T-helper 1 cell (primary cell): ENCODE data around the gene INSR.

Source experiments
- DNase-seq, 5 donors: peaks; one replicate each; pipeline ENCODE4 v3.0.0-alpha.2; 2012 to 2020

The INSR gene

DNA sequence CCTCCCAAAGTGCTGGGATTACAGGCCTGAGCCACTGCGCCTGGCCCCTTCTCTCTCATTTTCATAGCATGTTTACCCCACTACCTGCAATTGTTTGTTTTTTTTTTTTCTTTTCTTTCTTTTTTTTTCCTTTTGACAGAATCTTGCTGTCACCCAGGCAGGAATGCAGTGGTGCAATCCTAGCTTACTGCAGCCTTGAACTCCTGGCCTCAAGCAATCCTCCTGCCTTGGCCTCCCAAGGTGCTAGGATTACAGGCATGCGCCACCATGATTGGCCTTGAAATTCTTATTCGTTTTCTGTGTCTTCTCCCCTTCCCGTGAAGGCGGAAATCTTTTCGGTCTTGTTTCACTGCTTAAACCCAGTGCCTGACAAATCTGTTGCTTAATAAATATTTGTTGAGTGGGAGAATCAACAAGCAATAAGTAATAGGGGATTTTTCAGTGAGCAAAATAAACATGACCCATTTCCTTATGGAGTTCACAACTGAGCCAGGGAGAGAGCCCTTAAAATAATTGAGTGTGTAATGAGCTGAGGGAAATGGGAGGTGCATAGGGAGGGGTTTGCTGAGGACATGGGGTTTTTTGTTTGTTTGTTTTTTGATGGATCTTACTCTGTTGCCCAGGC, 1.8 kb upstream of the INSR start:
- DNase-seq, result no peak

DNA sequence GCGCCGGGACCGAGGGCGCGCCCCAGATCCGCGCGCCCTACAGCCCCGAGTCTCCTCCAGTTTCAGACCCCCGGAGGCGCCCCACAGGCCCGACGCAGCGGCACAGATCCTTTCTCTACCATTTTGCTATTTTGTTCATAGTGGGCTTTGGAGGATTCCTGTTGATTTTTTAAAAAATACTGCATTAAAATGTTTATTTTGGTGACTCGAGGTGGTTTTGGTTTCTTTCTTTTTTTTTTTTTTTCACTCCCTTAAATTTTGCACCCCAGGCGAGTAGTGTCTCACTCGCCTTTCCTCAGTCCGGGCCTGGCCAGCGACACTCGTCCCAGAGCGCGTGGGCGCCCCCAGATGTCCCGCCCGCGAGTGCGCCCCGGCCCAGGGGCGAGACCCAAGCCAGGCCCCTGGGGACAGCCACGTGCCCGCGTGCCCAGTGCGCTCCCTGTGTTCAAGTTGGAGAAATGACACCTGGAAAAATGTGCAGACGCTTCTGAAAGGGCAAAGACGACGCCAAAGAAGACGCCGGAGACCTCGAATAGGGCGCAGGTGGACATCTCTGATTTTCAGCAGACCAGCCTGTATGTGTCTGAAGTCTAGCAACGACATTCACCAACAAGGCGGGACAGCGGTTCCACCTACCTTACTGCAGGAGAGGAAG, 471 bp upstream of the INSR start:
- DNase-seq, result no peak

DNA sequence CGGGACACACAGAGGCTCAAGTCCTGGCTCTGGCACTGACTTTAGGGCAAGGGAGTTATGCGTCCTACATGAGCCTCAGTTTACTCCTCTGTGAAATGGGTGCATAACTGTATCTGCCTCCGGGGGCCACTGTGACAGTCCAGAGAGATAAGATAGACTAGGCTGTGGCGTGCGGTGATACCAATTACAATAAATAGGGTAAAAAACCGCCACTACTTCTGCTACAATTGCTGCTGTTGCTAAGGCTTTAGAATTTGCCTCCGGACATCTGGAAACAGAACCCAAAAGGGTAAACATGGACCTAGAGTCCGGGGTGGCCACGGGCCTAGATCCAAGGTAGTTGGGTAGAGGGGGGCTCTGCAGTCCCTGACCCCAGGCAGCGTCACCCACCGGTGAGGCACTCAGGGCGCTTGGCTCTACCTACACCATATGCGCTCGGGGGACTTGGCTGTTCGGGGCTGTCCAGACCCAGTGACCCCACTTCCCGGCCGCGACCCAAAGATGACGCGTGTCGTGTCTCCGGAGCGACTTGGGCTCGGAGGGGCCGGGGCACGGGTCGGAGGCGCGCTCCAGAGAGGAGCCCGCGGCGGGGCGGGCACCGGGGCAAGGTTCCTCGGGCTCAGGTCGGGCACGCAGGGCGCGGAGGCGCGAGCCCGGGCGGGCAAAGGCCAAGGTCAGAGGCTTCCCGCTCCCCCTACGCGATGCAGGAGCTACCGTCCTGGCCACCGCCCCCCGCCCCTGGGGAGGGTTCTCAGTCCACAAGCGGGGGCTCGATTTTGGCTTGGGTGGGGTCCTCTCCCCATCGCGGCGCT, 1.1 kb downstream of the INSR start:
- no peak for DNase-seq

DNA sequence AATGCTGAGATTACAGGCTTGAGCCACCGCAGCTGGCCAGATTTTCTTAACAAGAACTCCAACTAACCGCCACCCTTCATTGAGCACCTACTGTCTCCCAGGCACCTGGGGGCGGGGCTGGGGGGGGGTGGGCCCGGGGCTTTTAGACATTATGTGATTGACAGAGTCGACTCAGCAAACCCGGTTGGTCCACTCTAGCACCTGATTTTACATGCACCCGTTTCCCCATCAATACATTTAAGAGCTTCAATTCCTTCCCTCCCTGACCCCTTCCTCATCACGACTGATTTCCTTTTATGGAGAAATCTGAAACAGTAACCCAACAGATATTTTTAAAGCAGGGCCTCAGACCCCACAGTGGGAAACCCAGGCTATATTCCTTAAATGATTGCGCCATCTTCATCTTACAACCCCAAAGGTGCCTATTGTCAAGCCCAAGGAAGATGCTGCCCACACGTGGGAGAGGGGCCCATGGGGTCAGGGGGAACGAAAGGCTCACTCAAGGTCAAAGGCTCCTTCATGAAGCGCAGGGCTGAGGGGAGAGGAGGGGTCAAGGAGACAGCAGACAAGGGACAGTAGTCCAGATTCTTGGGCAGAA, 1.8 kb downstream of the INSR start:
- no peak for DNase-seq

DNA sequence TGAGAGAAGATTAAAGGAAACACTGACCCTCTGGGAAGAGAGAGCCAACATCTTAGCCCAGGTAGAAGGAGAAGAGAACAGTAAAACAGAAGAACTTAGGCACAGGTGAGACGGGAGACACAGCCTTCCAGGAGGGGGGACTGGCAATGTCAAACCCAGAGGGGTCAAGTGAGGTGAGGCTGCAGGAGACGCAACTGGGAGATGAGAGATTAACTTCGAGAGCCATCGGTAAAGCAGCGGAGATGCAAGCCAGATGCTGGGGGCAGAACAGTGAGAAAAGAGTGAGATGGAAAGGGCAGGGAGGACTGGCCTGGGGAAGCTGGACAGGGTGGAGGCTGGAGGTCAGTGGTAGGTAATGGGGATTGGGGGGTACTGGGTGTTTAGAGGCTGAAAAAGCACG, 5.2 kb downstream of the INSR start:
- DNase-seq, result no peak

DNA sequence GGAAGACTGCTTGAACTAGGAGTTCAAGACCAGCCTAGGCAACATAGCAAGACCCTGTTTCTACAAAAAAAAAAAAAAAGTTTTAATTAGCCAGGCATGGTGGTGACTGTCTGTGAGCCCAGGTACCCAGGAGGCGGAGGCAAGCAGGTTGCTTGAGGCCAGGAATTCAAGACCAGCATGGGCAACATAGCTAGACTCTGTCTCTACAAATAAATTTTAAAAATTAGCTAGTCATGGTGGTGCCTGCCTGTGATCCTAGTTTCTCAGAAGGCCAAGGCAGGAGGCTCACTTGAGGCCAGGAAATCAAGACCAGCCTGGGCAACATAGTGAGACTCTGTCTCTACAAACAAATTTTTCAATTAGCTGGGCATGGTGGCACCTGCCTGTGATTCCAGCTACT, 6.1 kb downstream of the INSR start:
- no peak for DNase-seq

DNA sequence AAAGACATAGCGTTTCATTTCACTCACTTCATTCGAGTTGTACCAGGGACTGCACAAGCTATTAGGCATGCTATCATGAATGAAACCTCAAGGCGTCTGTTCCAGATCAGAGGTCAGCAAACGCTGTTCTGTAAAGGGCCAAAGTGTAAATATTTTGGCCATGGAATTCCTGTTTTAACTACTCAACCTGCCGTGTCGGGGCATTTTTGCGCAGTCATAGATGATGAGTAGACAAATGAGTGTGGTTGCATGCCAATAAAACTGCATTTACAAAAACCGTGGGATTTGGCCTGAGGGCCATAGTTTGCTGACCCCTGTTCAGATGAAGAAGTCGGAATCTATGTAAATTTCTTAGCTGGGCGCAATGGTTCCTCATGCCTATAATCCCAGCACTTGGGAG, 6.5 kb downstream of the INSR start:
- no peak for DNase-seq

DNA sequence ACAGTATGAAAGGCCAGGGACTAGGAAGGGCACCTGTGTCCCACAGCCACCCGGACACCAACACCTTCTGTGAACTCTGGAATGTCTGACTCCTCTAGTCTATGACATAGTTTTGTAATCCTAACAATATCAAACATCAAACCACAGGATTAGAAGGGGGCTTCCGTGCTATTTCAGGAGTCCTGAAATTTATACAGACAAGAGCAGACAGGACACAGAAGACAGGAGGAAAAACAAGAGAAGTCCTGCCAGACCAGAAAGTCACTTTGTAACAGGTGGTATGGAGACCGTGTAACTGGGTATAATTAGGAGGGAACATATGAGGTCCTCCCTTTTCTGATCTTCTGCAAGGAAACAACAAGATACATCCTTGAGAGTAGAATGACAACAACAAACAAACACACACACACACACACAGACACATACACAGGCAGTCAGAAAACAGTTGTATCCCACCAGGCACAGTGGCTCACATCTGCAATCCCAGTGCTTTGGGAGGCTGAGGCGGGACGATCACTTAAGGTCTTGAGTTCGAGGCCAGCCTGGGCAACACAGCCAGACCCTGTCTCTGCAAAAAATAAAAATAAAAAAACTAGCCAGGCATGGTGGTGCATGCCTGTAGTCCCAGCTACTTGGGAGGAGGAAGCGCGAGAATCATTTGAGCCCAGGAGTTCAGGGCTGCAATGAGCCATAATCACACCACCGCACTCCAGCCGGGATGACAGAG, 13.1 kb downstream of the INSR start:
- no peak for DNase-seq

DNA sequence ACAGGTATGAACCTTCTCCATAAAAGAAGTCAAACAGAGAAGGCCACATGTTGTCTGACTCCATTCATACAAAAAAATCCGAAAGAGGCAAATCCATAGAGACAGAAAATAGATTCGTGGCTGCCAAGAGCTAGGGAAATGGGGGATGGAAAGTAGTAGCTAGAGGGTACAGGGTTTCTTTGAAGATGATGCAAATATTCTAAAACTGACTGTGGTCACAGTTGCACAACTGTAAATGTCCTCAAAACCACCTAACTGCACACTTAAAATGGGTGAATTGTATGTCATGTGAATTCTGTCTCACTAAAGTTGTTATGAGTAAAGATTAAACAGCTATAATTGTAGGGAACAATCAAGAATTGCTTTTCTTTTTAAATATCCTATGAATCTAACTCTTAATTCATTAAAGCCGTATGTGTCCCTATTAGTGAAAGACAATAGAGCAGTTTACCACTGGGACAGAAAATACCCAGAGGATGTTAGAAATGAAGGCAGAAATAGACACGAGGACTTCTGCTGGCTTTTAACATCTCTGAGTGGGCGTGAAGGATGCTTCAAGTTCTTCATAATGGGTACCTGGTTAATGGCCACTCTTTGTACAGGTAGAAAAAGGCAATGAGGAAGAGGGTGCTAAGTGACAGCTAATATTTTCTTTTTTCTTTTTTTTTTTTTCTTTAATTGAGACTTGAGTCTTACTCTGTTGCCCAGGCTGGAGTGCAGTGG, 21.2 kb downstream of the INSR start:
- no peak for DNase-seq

DNA sequence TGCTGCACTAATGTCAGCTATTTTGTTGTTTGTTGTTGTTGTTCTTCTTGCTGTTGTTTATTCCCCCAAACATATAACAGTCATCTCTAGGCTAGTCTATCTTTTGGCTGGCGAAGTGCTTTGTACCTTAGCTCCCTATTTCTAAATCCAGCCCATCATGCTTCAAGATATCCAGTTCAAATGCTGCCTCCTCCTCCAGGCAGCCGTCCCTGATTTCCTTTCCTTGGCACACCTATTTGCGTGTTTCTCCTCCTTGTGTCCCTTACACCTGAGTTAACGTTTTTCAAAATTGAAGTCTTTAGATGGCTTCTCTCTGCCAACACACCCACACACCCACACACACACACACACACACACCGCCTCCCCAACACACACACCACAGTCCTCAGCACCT, 25.5 kb downstream of the INSR start:
- DNase-seq, result no peak

DNA sequence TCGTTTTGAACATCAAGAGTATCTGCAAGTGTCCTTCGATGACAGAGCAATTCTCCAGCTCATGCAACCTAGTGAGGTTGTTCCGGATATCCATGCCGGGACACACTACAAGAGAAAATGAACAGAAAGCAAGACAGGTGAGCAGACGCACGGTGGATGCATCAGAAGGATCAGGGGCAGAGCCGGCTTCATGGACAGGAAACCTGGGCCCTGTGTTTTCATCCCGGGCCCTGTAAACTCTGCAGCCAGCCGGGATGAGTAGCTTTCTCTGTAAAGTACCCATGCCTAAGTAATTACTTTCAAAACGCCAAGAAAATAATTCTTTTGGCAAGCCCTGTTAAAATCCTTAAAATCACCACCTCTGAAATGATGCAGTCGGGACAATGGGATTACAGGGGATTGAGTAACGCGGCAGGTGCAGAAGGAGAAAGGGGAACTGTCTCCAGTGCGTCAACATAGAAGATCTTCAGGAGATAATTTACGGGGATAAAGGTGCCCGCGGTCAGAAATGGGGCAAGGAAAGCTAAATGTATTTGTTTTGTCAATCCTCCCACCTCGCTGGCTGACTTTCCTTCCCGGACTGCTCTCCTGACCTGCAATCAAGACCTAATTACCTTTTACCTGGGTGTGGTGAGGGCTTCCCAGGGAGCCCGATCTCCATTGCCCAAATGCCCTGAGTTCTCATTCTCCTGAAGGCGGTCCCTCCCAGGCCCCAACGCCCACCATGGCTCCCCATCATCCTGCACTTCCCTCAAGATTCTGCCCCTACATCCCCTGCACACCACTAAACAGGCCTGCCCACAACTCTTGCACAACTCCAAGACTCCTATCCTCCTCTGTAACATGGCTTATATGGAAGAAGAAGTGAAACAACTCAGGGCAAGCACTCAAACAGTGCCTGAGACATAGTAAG, 26.2 kb downstream of the INSR start:
- no peak for DNase-seq

DNA sequence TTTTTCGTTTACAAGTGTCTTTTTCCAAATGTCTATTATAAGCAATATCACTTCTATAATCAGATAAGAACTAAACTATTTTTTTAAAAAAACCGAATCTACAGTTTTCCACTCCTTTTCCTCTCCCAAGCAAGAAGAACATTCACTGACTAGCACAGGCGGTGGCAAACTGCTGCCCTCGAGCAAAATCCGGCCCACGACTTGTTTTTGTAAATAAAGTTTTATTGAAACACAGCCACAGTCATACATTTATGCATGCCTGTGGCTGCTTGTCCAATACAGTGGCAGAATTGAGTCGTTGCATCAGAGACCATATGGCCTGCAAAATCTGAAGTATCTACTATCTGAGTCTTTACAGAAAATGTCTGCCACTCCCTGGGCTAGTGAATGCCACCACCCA, 27.4 kb downstream of the INSR start:
- no peak for DNase-seq

DNA sequence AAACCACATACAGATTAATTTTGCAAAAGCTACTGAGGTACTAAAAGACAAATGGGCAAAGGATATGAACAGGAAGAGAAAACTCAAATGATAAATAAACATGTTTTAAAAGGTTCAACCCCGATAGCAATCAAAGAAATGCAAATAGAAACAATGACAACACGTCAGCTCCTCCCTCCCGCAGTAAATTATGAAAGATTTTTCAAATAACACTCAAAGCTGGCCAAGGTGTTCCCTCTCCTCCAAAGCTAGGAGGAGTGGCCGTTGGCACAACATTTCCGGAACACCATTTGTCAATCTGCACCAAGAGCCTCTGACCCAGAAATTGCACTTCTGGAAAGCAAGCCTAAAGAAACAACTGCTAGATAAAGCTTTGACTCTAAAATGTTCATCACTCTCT, 28.3 kb downstream of the INSR start:
- DNase-seq, result no peak

DNA sequence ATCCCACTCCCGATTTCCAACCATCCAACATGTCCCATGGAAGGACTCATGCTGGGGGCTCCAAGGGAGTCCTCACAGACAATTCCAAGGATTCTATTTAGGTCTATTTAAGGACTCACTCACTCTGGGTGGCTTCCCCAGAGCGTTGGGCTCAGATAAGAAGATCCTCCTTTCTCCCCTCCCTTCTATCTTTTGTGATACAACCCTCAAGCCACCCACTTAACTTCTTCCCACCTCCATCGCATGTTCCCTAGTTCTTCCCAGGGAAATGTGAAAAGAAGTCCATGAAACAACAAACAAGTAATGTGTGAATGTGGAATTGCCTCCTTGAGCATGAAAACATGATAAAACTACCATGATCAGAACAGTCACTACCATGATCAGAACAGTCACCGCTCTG, 29.4 kb downstream of the INSR start:
- DNase-seq, result no peak

DNA sequence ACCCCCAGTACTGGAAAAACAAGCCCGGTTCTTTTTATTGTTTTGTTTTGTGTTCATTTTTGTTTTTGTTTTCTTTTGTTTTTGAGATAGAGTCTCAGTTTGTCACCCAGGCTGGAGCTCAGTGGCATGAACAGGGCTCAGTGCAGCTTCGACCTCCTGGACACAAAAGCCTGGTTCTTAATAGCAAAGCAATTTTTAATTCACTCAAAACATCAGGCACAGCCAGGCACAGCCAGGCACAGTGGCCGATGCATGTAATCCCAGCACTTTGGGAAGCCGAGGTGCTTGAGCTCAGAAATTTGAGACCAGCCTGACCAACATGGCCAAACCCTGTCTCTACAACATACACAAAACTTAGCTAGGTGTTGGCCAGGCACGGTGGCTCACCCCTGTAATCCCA, 30.7 kb downstream of the INSR start:
- DNase-seq, result no peak

DNA sequence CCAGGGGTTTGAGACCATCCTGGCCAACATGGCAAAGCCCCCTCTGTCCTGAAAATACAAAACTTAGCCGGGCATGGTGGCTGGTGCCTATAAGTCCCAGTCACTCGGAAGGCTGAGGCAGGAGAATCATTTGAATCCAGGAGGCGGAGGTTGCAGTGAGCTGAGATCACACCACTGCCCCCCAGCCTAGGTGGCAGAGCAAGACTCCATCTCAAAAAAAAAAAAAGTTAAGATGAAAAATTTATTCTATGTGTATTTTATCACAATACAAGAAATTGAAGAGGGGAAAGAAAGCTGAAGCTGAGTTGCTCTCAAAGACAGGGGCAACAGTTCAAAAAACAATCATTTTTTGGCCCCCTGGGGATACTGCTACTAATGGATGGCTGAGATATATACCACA, 31.1 kb downstream of the INSR start:
- DNase-seq, result no peak

DNA sequence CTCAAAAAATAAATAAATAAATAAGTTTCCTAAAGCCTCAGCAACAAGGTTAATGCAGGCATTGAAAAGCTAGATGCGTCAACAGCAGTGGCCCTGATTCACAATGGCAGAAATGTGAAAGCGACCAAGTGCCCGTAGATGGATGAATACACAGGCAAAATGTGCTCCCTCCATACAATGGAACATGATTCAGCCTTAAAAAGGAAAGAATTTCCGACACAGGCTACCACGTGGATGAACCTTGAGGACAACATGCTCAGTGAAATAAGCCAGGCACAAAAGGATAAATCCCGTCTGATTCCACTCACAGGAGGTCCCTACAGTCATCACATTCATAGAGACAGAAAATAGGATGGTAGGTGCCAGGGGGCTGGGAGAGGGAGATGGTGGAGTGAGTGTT, 31.7 kb downstream of the INSR start:
- no peak for DNase-seq

DNA sequence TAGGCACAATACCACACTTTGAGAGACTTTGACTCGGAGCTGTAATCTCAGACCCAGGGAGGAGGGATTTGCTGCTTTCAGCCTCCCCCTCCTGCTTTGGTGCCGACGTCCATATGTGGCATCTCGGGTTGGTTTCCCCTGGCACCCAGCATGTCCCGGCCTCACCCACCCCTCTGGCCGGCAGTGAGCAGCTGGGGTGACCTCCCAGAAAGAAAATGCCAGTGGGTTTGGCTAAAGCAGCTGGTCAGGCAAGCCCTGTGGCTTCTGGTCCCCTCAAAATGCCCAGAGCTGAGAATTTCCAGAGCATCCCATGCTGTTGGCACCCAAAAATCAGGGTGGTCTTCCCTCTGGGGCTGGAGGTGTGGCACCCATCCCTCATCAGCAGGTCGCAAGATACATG, 34.1 kb downstream of the INSR start:
- DNase-seq, result no peak

DNA sequence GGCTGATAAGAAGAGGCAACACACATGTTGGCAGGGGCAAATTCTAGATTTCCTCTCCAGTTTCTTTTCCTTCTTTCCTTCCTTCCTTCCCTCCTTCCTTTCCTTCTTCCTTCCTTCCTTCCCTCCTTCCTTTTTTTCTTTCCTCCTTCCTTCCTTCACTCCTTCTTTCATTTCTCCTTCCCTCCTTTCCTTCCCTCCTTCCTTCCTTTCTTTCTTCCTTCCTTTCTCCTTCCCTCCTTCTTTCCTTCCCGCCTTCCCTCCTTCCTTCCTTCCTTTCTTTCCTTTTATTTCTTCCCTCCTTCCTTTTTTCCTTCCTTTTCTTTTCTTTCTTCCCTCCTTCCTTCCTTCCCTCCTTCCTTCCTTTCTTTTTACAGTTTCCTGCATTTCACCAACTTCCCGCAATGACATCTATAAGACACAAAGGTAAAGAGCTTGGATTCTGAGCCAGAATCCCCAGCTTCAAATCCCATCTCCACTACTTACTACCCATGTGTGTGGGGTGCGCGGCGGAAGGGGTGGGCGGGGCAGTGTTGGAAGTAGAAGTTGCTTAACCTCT, 35.3 kb downstream of the INSR start:
- DNase-seq, result no peak

DNA sequence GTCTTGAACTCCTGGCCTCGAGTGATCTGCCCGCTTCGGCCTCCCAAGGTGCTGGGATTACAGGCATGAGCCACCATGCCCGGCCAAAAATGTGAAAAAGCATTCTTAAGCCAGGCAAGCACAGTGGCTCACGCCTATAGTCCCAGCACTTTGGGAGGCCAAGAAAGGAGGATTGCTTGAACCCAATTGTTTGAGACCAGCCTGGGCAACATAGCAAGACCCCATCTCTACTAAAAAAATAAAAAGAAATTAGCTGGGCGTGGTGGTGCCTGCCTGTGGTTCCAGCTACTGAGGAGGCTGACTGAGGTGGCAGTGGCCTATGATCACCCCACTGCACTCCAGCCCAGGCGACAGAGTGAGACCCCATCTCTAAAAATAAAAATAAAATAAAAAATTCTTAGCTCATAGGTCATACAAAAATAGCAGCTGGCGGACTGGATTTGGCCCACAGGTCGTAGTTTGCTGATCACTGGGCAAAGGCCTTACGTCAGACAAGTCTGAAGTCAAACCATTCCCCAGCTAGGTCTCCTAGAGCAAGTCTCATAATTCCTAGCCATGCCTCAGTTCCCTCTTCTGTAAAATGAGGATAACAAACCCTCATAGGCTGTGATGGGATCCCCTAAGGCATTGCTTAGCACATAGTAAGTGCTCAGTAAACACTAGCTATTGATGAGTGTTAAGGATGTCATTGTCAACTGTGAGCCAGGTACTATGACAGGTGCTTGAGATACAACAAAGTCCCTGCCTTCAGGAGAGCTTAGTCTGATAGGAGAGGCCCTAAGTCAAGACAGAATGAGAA, 36.0 kb downstream of the INSR start:
- no peak for DNase-seq
